ENCODE data around the gene PRKN.

DNA sequence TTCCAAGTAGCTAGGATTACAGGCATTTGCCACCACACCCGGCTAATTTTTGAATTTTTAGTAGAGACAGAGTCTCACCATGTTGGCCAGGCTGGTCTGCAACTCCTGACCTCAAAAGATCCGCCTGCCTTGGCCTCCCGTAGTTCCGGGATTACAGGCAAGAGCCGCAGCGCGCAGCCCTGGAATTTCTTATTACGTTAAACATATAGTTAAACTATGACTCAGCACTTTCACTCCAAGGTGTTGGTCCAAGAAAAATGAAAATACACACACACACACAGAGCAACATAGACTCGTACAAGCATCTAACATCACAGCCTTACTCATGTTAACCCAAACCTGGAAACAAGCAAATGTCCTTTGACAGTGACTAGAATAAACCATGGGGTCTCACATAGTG, 663.9 kb downstream of the PRKN start:
- no peak for TF ChIP-seq SUZ12 (IDR thresholded peaks at IDR 0.05)
- TF ChIP-seq, protein P1, sequence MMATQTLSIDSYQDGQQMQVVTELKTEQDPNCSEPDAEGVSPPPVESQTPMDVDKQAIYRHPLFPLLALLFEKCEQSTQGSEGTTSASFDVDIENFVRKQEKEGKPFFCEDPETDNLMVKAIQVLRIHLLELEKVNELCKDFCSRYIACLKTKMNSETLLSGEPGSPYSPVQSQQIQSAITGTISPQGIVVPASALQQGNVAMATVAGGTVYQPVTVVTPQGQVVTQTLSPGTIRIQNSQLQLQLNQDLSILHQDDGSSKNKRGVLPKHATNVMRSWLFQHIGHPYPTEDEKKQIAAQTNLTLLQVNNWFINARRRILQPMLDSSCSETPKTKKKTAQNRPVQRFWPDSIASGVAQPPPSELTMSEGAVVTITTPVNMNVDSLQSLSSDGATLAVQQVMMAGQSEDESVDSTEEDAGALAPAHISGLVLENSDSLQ (IDR thresholded peaks at IDR 0.05), result no peak

All from HEK293T (cell line).